ENCODE results near the gene TFR2.

Gene TFR2

DNA sequence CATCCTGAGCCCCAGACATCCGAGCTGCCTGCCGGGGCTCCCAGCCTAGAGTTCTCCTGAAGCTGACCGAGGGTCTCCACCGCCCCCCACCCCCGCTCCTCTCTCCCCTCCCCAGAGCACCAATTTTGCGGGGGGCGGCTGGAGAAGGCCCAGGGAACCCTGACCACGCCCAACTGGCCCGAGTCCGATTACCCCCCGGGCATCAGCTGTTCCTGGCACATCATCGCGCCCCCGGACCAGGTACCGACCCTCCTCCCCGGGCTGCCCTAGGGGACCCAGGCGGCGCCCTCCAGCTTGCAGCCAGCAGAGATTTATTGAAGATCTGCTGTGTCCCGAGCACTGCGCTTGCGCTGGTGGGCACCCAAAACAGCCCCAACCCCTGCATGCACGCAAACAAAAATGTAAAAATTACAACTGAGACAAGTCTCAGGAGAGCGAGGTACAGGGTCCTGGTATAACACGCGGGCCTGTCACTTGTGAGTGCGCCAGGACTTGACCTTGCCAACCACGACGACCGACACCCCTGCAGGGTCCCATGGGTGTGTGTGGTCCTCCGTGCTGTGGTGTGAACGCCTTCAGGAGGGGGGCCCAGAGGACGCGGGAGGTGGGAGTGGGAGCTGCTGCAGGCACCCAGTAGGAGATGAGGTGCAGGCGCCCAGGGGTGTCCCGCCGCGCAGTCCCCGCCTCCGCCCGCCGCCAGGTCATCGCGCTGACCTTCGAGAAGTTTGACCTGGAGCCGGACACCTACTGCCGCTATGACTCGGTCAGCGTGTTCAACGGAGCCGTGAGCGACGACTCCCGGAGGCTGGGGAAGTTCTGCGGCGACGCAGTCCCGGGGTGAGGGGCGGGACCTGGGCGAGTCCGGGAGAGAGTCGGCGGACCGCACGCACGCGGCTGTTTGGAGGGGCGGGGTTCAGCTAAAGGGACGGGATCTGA is 36.1 kb downstream of the TFR2 start:
- TF ChIP-seq EZH2phosphoT487 (conservative IDR thresholded peaks at IDR 0.05; ENCODE audit: low read length) (no peak), CTCF (IDR thresholded peaks at IDR 0.05; ENCODE audit: insufficient read depth, low read length, poor library complexity, severe bottlenecking) (no peak)
- no peaks in the 10 kb centered on the region for H3K27me3 ChIP-seq (ENCODE audit: low read length)
- peak overlapping the region; percentile 58 for H3K9ac ChIP-seq (ENCODE audit: low read length)
- no peaks in the 10 kb centered on the region for H4K20me1 ChIP-seq (ENCODE audit: low read depth, low read length)
- peak overlapping the region; percentile 54 for H3K4me3 ChIP-seq (ENCODE audit: insufficient read depth, low read length, poor library complexity, severe bottlenecking)
- H2AFZ ChIP-seq (ENCODE audit: low read depth, low read length, severe bottlenecking): peak overlapping the region; percentile 80
- no peaks in the 10 kb centered on the region for H3K9me3 ChIP-seq (ENCODE audit: insufficient read depth, low read length)
- H3K27ac ChIP-seq (ENCODE audit: low read depth, low read length): no peak overlapping the region
- no peaks in the 10 kb centered on the region for H3K36me3 ChIP-seq (ENCODE audit: low read length)
- no peaks in the 10 kb centered on the region for H3K79me2 ChIP-seq (ENCODE audit: insufficient read depth, low read length)
- H3F3A ChIP-seq (ENCODE audit: insufficient read depth): no peaks in the 10 kb centered on the region
- no peaks in the 10 kb centered on the region for H3K9me2 ChIP-seq (replicated peaks; ENCODE audit: insufficient read depth, low read length)
- H3K4me2 ChIP-seq (ENCODE audit: low read depth, low read length, poor library complexity, severe bottlenecking): peak overlapping the region; percentile 71

DNA sequence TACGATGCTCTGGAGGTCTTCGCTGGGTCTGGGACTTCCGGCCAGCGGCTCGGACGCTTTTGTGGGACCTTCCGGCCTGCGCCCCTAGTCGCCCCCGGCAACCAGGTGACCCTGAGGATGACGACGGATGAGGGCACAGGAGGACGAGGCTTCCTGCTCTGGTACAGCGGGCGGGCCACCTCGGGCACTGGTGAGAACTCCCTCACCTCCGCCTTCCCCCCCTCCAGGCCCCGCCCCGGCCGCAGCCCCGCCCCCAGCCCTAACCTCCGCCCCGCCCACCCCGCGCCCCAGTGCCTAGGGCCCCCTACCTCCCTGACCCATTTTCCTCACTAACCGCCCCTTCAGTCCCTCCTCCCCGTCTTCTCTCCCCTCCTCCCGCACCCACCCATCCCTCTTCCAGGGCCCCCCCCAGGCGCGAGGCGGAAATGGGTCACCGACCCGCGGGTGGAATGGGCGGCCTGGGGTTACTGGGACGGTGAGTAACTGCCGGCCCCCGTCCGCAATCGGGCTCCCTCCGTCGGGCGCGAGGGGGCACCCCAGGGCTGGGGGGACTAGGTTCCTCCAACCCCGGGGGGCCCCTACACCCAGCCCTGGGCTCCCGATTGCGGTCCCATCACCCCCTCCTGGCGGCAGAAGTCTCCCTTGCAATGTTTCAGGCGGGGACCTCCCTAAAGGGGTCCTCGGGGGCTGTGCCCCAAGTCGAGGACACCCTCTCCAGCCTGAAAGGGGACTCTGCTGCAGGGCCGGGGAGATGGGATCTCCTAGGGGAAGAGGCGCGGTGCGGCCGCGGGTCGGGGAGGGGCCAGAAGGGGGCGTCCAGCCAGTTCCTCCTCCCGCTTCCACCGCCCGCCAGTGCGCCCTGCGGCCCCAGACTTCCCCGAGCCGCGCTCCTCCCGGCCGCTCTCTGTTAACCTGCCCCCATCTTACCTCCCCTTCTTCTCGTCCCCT is 37.0 kb downstream of the TFR2 start:
- Histone ChIP-seq H3K27me3 (ENCODE audit: low read length) (no peaks in the 10 kb centered on the region), H3K9me2 (replicated peaks; ENCODE audit: insufficient read depth, low read length) (no peaks in the 10 kb centered on the region), H3K27ac (ENCODE audit: low read depth, low read length) (peak overlapping the region; percentile 4; the same call in 1 of the 2 replicates), H3K9ac (ENCODE audit: low read length) (peak overlapping the region; percentile 58), H3F3A (ENCODE audit: insufficient read depth) (no peaks in the 10 kb centered on the region), H2AFZ (ENCODE audit: low read depth, low read length, severe bottlenecking) (peak overlapping the region; percentile 80), H3K4me3 (ENCODE audit: insufficient read depth, low read length, poor library complexity, severe bottlenecking) (peak overlapping the region; percentile 54), H4K20me1 (ENCODE audit: low read depth, low read length) (no peaks in the 10 kb centered on the region), H3K4me2 (ENCODE audit: low read depth, low read length, poor library complexity, severe bottlenecking) (peak overlapping the region; percentile 71), H3K36me3 (ENCODE audit: low read length) (no peaks in the 10 kb centered on the region), H3K9me3 (ENCODE audit: insufficient read depth, low read length) (no peaks in the 10 kb centered on the region), H3K79me2 (ENCODE audit: insufficient read depth, low read length) (no peaks in the 10 kb centered on the region)
- peak; percentile 92 for TF ChIP-seq CTCF (IDR thresholded peaks at IDR 0.05; ENCODE audit: insufficient read depth, low read length, poor library complexity, severe bottlenecking)
- TF ChIP-seq EZH2phosphoT487 (conservative IDR thresholded peaks at IDR 0.05; ENCODE audit: low read length): no peak

- Histone ChIP-seq H3K27me3 (ENCODE audit: low read length) (no peaks in the 10 kb centered on the region), H3K4me3 (ENCODE audit: insufficient read depth, low read length, poor library complexity, severe bottlenecking) (peak overlapping the region; percentile 30), H3K9me3 (ENCODE audit: insufficient read depth, low read length) (no peaks in the 10 kb centered on the region), H3K27ac (ENCODE audit: low read depth, low read length) (no peak overlapping the region), H3K9me2 (replicated peaks; ENCODE audit: insufficient read depth, low read length) (no peaks in the 10 kb centered on the region), H4K20me1 (ENCODE audit: low read depth, low read length) (no peaks in the 10 kb centered on the region), H3K4me2 (ENCODE audit: low read depth, low read length, poor library complexity, severe bottlenecking) (peak overlapping the region; percentile 51), H3F3A (ENCODE audit: insufficient read depth) (no peaks in the 10 kb centered on the region), H3K36me3 (ENCODE audit: low read length) (no peaks in the 10 kb centered on the region), H3K79me2 (ENCODE audit: insufficient read depth, low read length) (no peaks in the 10 kb centered on the region), H3K9ac (ENCODE audit: low read length) (peak overlapping the region; percentile 58; the same call in 1 of the 2 replicates), H2AFZ (ENCODE audit: low read depth, low read length, severe bottlenecking) (peak overlapping the region; percentile 67)
- TF ChIP-seq CTCF (IDR thresholded peaks at IDR 0.05; ENCODE audit: insufficient read depth, low read length, poor library complexity, severe bottlenecking): no peak
- TF ChIP-seq EZH2phosphoT487 (conservative IDR thresholded peaks at IDR 0.05; ENCODE audit: low read length): no peak
Observed at GRCh38 chr7:100603726-100604027, 37.7 kb downstream of the TFR2 start.

All from SU-DHL-6 (cell line).